Natural killer cell (primary cell): ENCODE measurements around the gene NPHP4. TPM values are rescaled to one million over a fixed set of nuclear protein-coding genes. Genes with fewer than 3 reads are reported as not detected.
A peak's percentile ranks its signal among the peaks of the same experiment; 100 is the strongest.

Experiments used
- ATAC-seq, 3 donors: fragments of 150-1000 bp in 2 of 3; fragments of 200-7000 bp in 1 of 3; cut with Tn5 transposase; 1 replicate in 1 of 3; 2 replicates in 2 of 3; pipeline ENCODE4 v1.10.0; 2021; ENCODE audit warnings: mild to moderate bottlenecking in 2 of 3, moderate library complexity in 2 of 3
- DNase-seq, 2 donors: peaks; one replicate each; pipeline versions ENCODE4 v3.0.0 to v3.0.0-alpha.2; 2013 to 2021; ENCODE audit warnings: mixed read lengths in 1 of 2
- H3K27ac ChIP-seq: one replicate; pipeline ENCODE4 v1.5.1; 2013; ENCODE audit warnings: mild to moderate bottlenecking, low read length
- H3K27me3 ChIP-seq: one replicate; pipeline ENCODE4 v1.6.1; 2013; ENCODE audit warnings: low read length; ENCODE audit not compliant: control insufficient read depth, insufficient read depth
- H3K36me3 ChIP-seq: one replicate; pipeline ENCODE4 v1.6.1; 2013; ENCODE audit warnings: low read length; ENCODE audit not compliant: control insufficient read depth, insufficient read depth
- H3K4me1 ChIP-seq: one replicate; pipeline ENCODE4 v1.6.1; 2013; ENCODE audit warnings: low read length; ENCODE audit not compliant: control insufficient read depth, insufficient read depth
- H3K4me3 ChIP-seq: one replicate; pipeline ENCODE4 v1.5.1; 2013; ENCODE audit warnings: low read length
- H3K9me3 ChIP-seq: one replicate; pipeline ENCODE4 v1.6.1; 2013; ENCODE audit warnings: low read length; ENCODE audit not compliant: control insufficient read depth, insufficient read depth
- H3K27ac Mint-ChIP-seq, 2 donors: one replicate each; pipeline ENCODE4 v1.8.0; 2022; ENCODE audit warnings: mild to moderate bottlenecking in 2 of 2, mixed read lengths in 2 of 2, moderate library complexity in 1 of 2
- H3K27me3 Mint-ChIP-seq, 2 donors: one replicate each; pipeline ENCODE4 v1.8.0; 2022; ENCODE audit warnings: low read depth in 2 of 2, mixed read lengths in 2 of 2
- H3K36me3 Mint-ChIP-seq: one replicate; pipeline ENCODE4 v1.8.0; 2022; ENCODE audit warnings: mixed read lengths
- H3K4me1 Mint-ChIP-seq, 2 donors: one replicate each; pipeline ENCODE4 v1.8.0; 2022; ENCODE audit warnings: mixed read lengths in 2 of 2
- H3K4me3 Mint-ChIP-seq: one replicate; pipeline ENCODE4 v1.8.0; 2022; ENCODE audit warnings: mild to moderate bottlenecking, moderate library complexity, mixed read lengths
- H3K9me3 Mint-ChIP-seq, 2 donors: one replicate each; pipeline ENCODE4 v1.8.0; 2022; ENCODE audit warnings: mixed read lengths in 2 of 2
- CTCF ChIP-seq: fragments of 200-600 bp; IDR thresholded peaks from one replicate; pipeline ENCODE4 v1.8.0; 2022; ENCODE audit warnings: antibody characterized with exemption
- WGBS: methylation state at CpG from one replicate; pipeline ENCODE4 v1.1.7; 2013; ENCODE audit warnings: missing lambda C conversion rate; ENCODE audit not compliant: insufficient coverage; 5-methylcytosine and 5-hydroxymethylcytosine counted together
- intact Hi-C: fragments of 100-400 bp; cut with micrococcal nuclease; formaldehyde crosslinking; loops from one replicate; pipeline ENCODE4 v1.14.2; 2022
- total RNA-seq, 4 donors: library from RNA; stranded (reverse); fragments of 120-200 nt in 1 of 4; gene quantifications; one replicate each; pipeline versions ENCODE4 v1.2.3 to v1.2.4, GENCODE V29; 2013 to 2022

NPHP4 gene
- total RNA-seq, 3 donors from 2014 or later (not counting 1 experiment from before 2014, with no cell fraction given): 6.3 to 14.7 (median 10.1) TPM

- Histone ChIP-seq H3K9me3 (no peaks in the 10 kb centered on the region), H3K27ac (peak overlapping the region; percentile 95), H3K4me3 (no peak overlapping the region), H3K36me3 (peaks cover 12% of the 10 kb centered on the region), H3K27me3 (no peaks in the 10 kb centered on the region), H3K4me1 (peaks cover 93% of the 10 kb centered on the region)
- no peak for TF ChIP-seq CTCF
- Mint-ChIP-seq H3K27ac (peak overlapping the region; percentile 70 to 100), H3K36me3 (no peaks in the 10 kb centered on the region), H3K4me3 (peak overlapping the region; percentile 93), H3K9me3 (no peaks in the 10 kb centered on the region), H3K27me3 (peaks cover 0 to 3% of the 10 kb centered on the region in 2 donors), H3K4me1 (peaks cover 78 to 86% of the 10 kb centered on the region in 2 donors)
- intact Hi-C loops: loop anchor here (2.0 to 5.0 kb wide), 2 partner anchors 319 to 573 kb away; partner anchors contain the start of gene KLHL21
- DNase-seq (no peak), ATAC-seq (no peak)
- 74% methylated on average over 5 of the region's 5 CpGs for WGBS
These were observed 37.1 kb upstream of the NPHP4 start for GRCh38 chr1:6029351-6029750.

- no peaks in the 10 kb centered on the region for H3K9me3 Mint-ChIP-seq
- H3K4me1 Mint-ChIP-seq: peaks cover 75 to 82% of the 10 kb centered on the region in 2 donors
- intact Hi-C loops: loop anchor here (2.0 to 5.0 kb wide), 2 partner anchors 321 to 574 kb away; partner anchors contain the start of gene KLHL21
- H3K27me3 Mint-ChIP-seq: peaks cover 0 to 3% of the 10 kb centered on the region in 2 donors
- Histone ChIP-seq H3K4me3 (peak overlapping the region; percentile 55), H3K27ac (peak overlapping the region; percentile 95), H3K9me3 (no peaks in the 10 kb centered on the region), H3K4me1 (peaks cover 82% of the 10 kb centered on the region), H3K27me3 (no peaks in the 10 kb centered on the region), H3K36me3 (peaks cover 10% of the 10 kb centered on the region)
- H3K36me3 Mint-ChIP-seq: no peaks in the 10 kb centered on the region
- WGBS: 5% methylated on average over 19 of the region's 19 CpGs
- peak overlapping the region; percentile 93 for H3K4me3 Mint-ChIP-seq
- TF ChIP-seq CTCF: peak; percentile 17
- DNase-seq (peak; percentile 63 to 89), ATAC-seq (peak; percentile 37 to 63 (median 51))
- H3K27ac Mint-ChIP-seq: peak overlapping the region; percentile 70 to 100
These were observed 36.0 kb upstream of the NPHP4 start for GRCh38 chr1:6028042-6028850.

- peaks cover 78% of the 10 kb centered on the region for H3K4me1 ChIP-seq
- Mint-ChIP-seq H3K9me3 (no peaks in the 10 kb centered on the region), H3K4me1 (peaks cover 69 to 75% of the 10 kb centered on the region in 2 donors), H3K36me3 (no peaks in the 10 kb centered on the region), H3K4me3 (peak overlapping the region; percentile 93), H3K27ac (peak overlapping the region; percentile 70 to 100), H3K27me3 (peaks cover 0 to 3% of the 10 kb centered on the region in 2 donors)
- no peaks in the 10 kb centered on the region for H3K27me3 ChIP-seq
- H3K36me3 ChIP-seq: peaks cover 10% of the 10 kb centered on the region
- TF ChIP-seq CTCF: no peak
- DNase-seq: no peak
- H3K4me3 ChIP-seq: peak overlapping the region; percentile 55
- H3K27ac ChIP-seq: peak overlapping the region; percentile 95
- no peaks in the 10 kb centered on the region for H3K9me3 ChIP-seq
- 6% methylated on average over 10 of the region's 10 CpGs for WGBS
- ATAC-seq: no peak
- intact Hi-C loops: loop anchor here (5.0 kb wide), 1 partner anchor 575 kb away; the partner anchor contains the start of gene KLHL21
These were observed 35.4 kb upstream of the NPHP4 start for GRCh38 chr1:6027591-6027990.
